NCI-H2029 treated with DMSO at 0.1 percent for 48 hours (cell line): ENCODE measurements around the gene LHFPL2.

ENCODE experiments used
- DNase-seq: peaks from one replicate; lab custom pipeline; 2025; lab: John Stamatoyannopoulos, UW

LHFPL2 gene

GRCh38 chr5:78449103-78449502, 199.5 kb downstream of the LHFPL2 start:
- DNase-seq = no peak

- DNase-seq = no peak
Observed at GRCh38 chr5:78447775-78448424, 200.7 kb downstream of the LHFPL2 start.
